ENCODE data around the gene PRRG4. TPM values are rescaled to one million over a fixed set of nuclear protein-coding genes. Genes with fewer than 3 reads are reported as not detected.
A peak's percentile ranks its signal among the peaks of the same experiment; 100 is the strongest.

The PRRG4 gene
- total RNA-seq, 1 donor from 2014 or later = 1.1 TPM

GRCh38 chr11:32891657-32892354 is 62.1 kb downstream of the PRRG4 start:
- H3K4me3 Mint-ChIP-seq (ENCODE audit: low read depth) = peak overlapping the region; percentile 82
- H3K9me3 Mint-ChIP-seq = no peaks in the 10 kb centered on the region
- peaks cover 8% of the 10 kb centered on the region for H3K27me3 Mint-ChIP-seq (ENCODE audit: low read depth)
- peak overlapping the region; percentile 83 for H3K27ac Mint-ChIP-seq
- peaks cover 21% of the 10 kb centered on the region for H3K4me1 Mint-ChIP-seq (ENCODE audit: low read depth)
- no peak for DNase-seq (ENCODE audit: low spot score)
- intact Hi-C loops (cut with micrococcal nuclease) = loop anchor here (1.0 to 5.0 kb wide), 4 partner anchors 63 to 310 kb away; partner anchors contain the start of genes EIF3M and PRRG4
- H3K36me3 Mint-ChIP-seq (ENCODE audit: low read depth) = peaks cover 7% of the 10 kb centered on the region

- Mint-ChIP-seq H3K27ac (peak within 1 kb of the TSS; percentile 95), H3K4me3 (ENCODE audit: low read depth) (peak within 1 kb of the TSS; percentile 98), H3K36me3 (ENCODE audit: low read depth) (peaks cover 7% of the 10 kb centered on the region), H3K9me3 (no peaks in the 10 kb centered on the region), H3K27me3 (ENCODE audit: low read depth) (peaks cover 8% of the 10 kb centered on the region), H3K4me1 (ENCODE audit: low read depth) (peaks cover 23% of the 10 kb centered on the region)
- DNase-seq (ENCODE audit: low spot score) = peak; percentile 63
- intact Hi-C loops (cut with micrococcal nuclease) = loop anchor here (1.0 to 5.0 kb wide), 4 partner anchors 64 to 310 kb away; partner anchors contain the start of genes EIF3M and PRRG4
Measured at GRCh38 chr11:32892355-32893092, 62.8 kb downstream of the PRRG4 start, which contains the start of gene QSER1. Gene QSER1 (plus strand): TSS chr11:32892811. CDS start chr11:32893126, 315 bp downstream.

DNA sequence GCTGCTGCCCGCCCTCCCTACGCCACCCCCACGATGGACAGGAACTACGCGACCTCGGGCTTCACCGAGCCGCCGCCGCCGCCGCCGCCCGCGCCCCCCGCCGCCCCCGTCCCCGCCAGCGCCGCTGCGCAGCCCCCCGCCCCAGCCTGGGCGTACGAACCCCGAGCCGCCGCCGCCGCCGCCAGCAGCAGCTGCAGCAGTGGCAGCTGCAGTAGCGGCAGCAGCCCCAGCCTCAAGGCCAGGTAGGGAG is 63.3 kb downstream of the PRRG4 start:
- H3K4me1 Mint-ChIP-seq (ENCODE audit: low read depth) = peaks cover 27% of the 10 kb centered on the region
- H3K4me3 Mint-ChIP-seq (ENCODE audit: low read depth) = peak overlapping the region; percentile 98
- H3K27me3 Mint-ChIP-seq (ENCODE audit: low read depth) = peaks cover 8% of the 10 kb centered on the region
- H3K36me3 Mint-ChIP-seq (ENCODE audit: low read depth) = peaks cover 7% of the 10 kb centered on the region
- no peak for DNase-seq (ENCODE audit: low spot score)
- H3K27ac Mint-ChIP-seq = no peak overlapping the region
- intact Hi-C loops (cut with micrococcal nuclease) = loop anchor here (2.0 to 5.0 kb wide), 2 partner anchors 64 to 311 kb away; partner anchors contain the start of genes EIF3M and PRRG4
- no peaks in the 10 kb centered on the region for H3K9me3 Mint-ChIP-seq

- Mint-ChIP-seq H3K9me3 (no peaks in the 10 kb centered on the region), H3K36me3 (ENCODE audit: low read depth) (peaks cover 7% of the 10 kb centered on the region), H3K4me1 (ENCODE audit: low read depth) (peaks cover 27% of the 10 kb centered on the region), H3K4me3 (ENCODE audit: low read depth) (peak overlapping the region; percentile 98), H3K27me3 (ENCODE audit: low read depth) (peaks cover 8% of the 10 kb centered on the region), H3K27ac (peak overlapping the region; percentile 95)
- intact Hi-C loops (cut with micrococcal nuclease) = loop anchor here (2.0 to 5.0 kb wide), 3 partner anchors 65 to 311 kb away; partner anchors contain the start of genes CSTF3, EIF3M and PRRG4
- DNase-seq (ENCODE audit: low spot score) = peak; percentile 23
Measured at GRCh38 chr11:32893343-32894148, 63.8 kb downstream of the PRRG4 start.

DNA sequence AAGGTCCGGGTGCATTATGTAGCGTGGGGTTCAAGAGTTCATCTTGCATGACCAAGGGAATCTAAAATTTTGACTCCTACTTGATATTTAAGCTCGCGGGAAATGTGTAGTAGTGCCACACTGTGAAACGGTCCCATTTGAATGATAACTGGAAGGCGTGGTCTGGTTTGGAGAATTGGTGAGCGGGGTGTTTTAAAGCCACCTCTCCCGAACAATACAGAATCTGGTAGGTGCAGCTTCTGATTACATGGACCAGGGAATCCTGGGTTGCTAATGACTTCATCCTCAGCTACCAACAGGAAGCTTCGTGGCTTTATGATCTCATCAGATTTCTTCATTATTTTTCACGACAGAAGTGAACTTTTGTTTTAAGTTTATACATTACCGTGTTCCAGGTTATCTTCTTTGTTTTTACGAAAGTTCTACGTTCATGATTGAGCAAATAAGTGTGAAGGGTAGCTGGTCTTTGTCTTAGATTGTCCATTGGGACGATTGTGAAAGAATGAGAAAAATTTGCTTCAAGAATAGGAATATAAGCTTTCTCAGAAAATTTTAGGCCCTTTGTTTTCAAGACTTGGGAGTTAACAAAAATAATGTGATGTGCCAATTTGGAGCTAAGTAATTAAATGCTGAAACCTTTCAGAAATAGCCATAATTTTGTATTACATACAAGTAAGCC is 64.6 kb downstream of the PRRG4 start:
- intact Hi-C loops (cut with micrococcal nuclease) = loop anchor here (2.0 to 5.0 kb wide), 2 partner anchors 267 to 312 kb away; partner anchors contain the start of genes CSTF3 and EIF3M
- Mint-ChIP-seq H3K27ac (peak overlapping the region; percentile 95), H3K27me3 (ENCODE audit: low read depth) (peaks cover 8% of the 10 kb centered on the region), H3K4me3 (ENCODE audit: low read depth) (peak overlapping the region; percentile 98), H3K36me3 (ENCODE audit: low read depth) (peaks cover 7% of the 10 kb centered on the region), H3K9me3 (no peaks in the 10 kb centered on the region), H3K4me1 (ENCODE audit: low read depth) (peaks cover 30% of the 10 kb centered on the region)
- no peak for DNase-seq (ENCODE audit: low spot score)

DNA sequence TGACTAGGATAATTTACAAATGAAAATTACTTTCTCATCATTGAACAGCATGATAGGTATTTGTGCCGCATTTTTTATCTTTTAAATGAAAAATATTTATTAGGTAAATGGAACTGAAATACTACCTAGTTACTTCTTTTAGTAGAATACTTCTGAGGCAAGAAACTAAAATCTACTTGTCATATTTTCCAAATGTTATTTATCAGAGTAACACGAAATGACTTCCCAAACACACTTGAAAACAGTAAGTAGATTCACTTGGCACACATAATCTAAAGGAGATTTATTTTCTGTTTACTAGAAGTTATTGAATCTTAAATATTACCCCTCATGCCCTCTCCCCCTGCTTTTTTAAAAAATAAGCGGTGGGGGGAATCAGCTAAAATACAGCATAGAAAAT is 65.2 kb downstream of the PRRG4 start:
- H3K36me3 Mint-ChIP-seq (ENCODE audit: low read depth) = peaks cover 11% of the 10 kb centered on the region
- peaks cover 8% of the 10 kb centered on the region for H3K27me3 Mint-ChIP-seq (ENCODE audit: low read depth)
- peaks cover 36% of the 10 kb centered on the region for H3K4me1 Mint-ChIP-seq (ENCODE audit: low read depth)
- peak overlapping the region; percentile 41 for H3K4me3 Mint-ChIP-seq (ENCODE audit: low read depth)
- intact Hi-C loops (cut with micrococcal nuclease) = loop anchor here (2.0 to 5.0 kb wide), 2 partner anchors 266 to 313 kb away; partner anchors contain the start of genes CSTF3 and EIF3M
- DNase-seq (ENCODE audit: low spot score) = no peak
- H3K27ac Mint-ChIP-seq = no peak overlapping the region
- no peaks in the 10 kb centered on the region for H3K9me3 Mint-ChIP-seq

GRCh38 chr11:32895471-32895870 is 65.7 kb downstream of the PRRG4 start:
- Mint-ChIP-seq H3K36me3 (ENCODE audit: low read depth) (peaks cover 13% of the 10 kb centered on the region), H3K9me3 (no peaks in the 10 kb centered on the region), H3K4me1 (ENCODE audit: low read depth) (peaks cover 36% of the 10 kb centered on the region), H3K27me3 (ENCODE audit: low read depth) (peaks cover 5% of the 10 kb centered on the region), H3K27ac (no peak overlapping the region), H3K4me3 (ENCODE audit: low read depth) (peak overlapping the region; percentile 41)
- intact Hi-C loops (cut with micrococcal nuclease) = loop anchor here (2.0 kb wide), 1 partner anchor 265 kb away; the partner anchor contains the start of gene CSTF3
- DNase-seq (ENCODE audit: low spot score) = no peak

- H3K9me3 Mint-ChIP-seq = no peaks in the 10 kb centered on the region
- no peak for DNase-seq (ENCODE audit: low spot score)
- H3K4me1 Mint-ChIP-seq (ENCODE audit: low read depth) = peaks cover 31% of the 10 kb centered on the region
- no peak overlapping the region for H3K4me3 Mint-ChIP-seq (ENCODE audit: low read depth)
- H3K27ac Mint-ChIP-seq = no peak overlapping the region
- H3K27me3 Mint-ChIP-seq (ENCODE audit: low read depth) = no peaks in the 10 kb centered on the region
- peaks cover 17% of the 10 kb centered on the region for H3K36me3 Mint-ChIP-seq (ENCODE audit: low read depth)
- intact Hi-C loops (cut with micrococcal nuclease) = no loop called here
Measured at GRCh38 chr11:32897103-32897502, 67.4 kb downstream of the PRRG4 start.

- Mint-ChIP-seq H3K36me3 (ENCODE audit: low read depth) (peaks cover 19% of the 10 kb centered on the region), H3K4me1 (ENCODE audit: low read depth) (peaks cover 24% of the 10 kb centered on the region), H3K27me3 (ENCODE audit: low read depth) (no peaks in the 10 kb centered on the region), H3K9me3 (no peaks in the 10 kb centered on the region), H3K27ac (no peak overlapping the region), H3K4me3 (ENCODE audit: low read depth) (no peak overlapping the region)
- no peak for DNase-seq (ENCODE audit: low spot score)
- intact Hi-C loops (cut with micrococcal nuclease) = no loop called here
Measured at GRCh38 chr11:32899438-32899837, 69.7 kb downstream of the PRRG4 start.

- H3K9me3 Mint-ChIP-seq = no peaks in the 10 kb centered on the region
- DNase-seq (ENCODE audit: low spot score) = no peak
- no peak overlapping the region for H3K4me3 Mint-ChIP-seq (ENCODE audit: low read depth)
- H3K27me3 Mint-ChIP-seq (ENCODE audit: low read depth) = no peaks in the 10 kb centered on the region
- peaks cover 12% of the 10 kb centered on the region for H3K36me3 Mint-ChIP-seq (ENCODE audit: low read depth)
- intact Hi-C loops (cut with micrococcal nuclease) = no loop called here
- peaks cover 21% of the 10 kb centered on the region for H3K4me1 Mint-ChIP-seq (ENCODE audit: low read depth)
- no peak overlapping the region for H3K27ac Mint-ChIP-seq
Measured at GRCh38 chr11:32902089-32902665, 72.5 kb downstream of the PRRG4 start.

- intact Hi-C loops (cut with micrococcal nuclease) = no loop called here
- peaks cover 5% of the 10 kb centered on the region for H3K4me1 Mint-ChIP-seq (ENCODE audit: low read depth)
- H3K27me3 Mint-ChIP-seq (ENCODE audit: low read depth) = no peaks in the 10 kb centered on the region
- no peak overlapping the region for H3K27ac Mint-ChIP-seq
- peaks cover 21% of the 10 kb centered on the region for H3K36me3 Mint-ChIP-seq (ENCODE audit: low read depth)
- no peaks in the 10 kb centered on the region for H3K9me3 Mint-ChIP-seq
- H3K4me3 Mint-ChIP-seq (ENCODE audit: low read depth) = no peak overlapping the region
- DNase-seq (ENCODE audit: low spot score) = no peak
Measured at GRCh38 chr11:32905028-32905667, 75.4 kb downstream of the PRRG4 start.

Data from activated T-helper 2 cell treated with anti-CD3 and anti-CD28 coated beads, Interferon-gamma antibody, Interleukin-2, Interleukin-4, amounts not matched to agents 10 μg/mL and 5 μg/mL and 100 μg/mL, durations not matched to agents 14 hours and 24 hours and 36 hours (primary cell).